ENCODE results near the gene RCAN3.

DNA sequence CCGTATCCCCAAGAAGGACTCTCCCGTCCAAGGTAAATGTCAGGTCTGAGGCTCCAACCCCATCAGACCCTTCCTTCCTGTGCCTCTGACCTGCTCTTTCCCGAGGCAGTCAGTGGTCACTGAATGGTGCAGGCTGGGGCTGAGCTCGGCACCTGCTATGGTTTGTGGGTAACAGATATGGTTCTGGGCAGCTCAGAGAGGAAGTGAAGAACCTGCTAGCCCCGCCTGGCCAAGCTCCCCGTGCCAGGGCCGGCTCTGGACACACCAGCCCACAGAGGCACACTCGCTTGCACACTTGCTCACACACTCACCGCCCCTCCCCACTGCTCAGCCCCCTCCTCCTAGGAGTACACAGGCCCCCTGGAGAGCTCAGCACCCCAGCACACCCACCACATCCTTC lies 69.7 kb downstream of the RCAN3 start:
- TF ChIP-seq, protein P1, sequence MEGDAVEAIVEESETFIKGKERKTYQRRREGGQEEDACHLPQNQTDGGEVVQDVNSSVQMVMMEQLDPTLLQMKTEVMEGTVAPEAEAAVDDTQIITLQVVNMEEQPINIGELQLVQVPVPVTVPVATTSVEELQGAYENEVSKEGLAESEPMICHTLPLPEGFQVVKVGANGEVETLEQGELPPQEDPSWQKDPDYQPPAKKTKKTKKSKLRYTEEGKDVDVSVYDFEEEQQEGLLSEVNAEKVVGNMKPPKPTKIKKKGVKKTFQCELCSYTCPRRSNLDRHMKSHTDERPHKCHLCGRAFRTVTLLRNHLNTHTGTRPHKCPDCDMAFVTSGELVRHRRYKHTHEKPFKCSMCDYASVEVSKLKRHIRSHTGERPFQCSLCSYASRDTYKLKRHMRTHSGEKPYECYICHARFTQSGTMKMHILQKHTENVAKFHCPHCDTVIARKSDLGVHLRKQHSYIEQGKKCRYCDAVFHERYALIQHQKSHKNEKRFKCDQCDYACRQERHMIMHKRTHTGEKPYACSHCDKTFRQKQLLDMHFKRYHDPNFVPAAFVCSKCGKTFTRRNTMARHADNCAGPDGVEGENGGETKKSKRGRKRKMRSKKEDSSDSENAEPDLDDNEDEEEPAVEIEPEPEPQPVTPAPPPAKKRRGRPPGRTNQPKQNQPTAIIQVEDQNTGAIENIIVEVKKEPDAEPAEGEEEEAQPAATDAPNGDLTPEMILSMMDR (IDR thresholded peaks at IDR 0.05; ENCODE audit: poor library complexity): no peak
- TF ChIP-seq EZH2 (IDR thresholded peaks at IDR 0.05; ENCODE audit: borderline replicate concordance): no peak
